Lung microvascular endothelial cell (primary cell): ENCODE data around the gene SLC30A7. TPM values are rescaled to one million over a fixed set of nuclear protein-coding genes. Genes with fewer than 3 reads are reported as not detected.

Experiments
- DNase-seq, 2 donors: peaks; one replicate each; pipeline versions ENCODE4 v3.0.0 to v3.0.0-alpha.2; 2010; ENCODE audit warnings: low read depth in 2 of 2
- total RNA-seq: library from RNA; depleted of rRNA; stranded (reverse); fragments of >200 nt; gene quantifications from 2 replicates; pipeline ENCODE4 v1.2.1, GENCODE V29; 2014

The SLC30A7 gene
- total RNA-seq, 1 donor from 2014 or later = 27.4 TPM

GRCh38 chr1:100972185-100972584 lies 76.3 kb downstream of the SLC30A7 start:
- DNase-seq = no peak

DNA sequence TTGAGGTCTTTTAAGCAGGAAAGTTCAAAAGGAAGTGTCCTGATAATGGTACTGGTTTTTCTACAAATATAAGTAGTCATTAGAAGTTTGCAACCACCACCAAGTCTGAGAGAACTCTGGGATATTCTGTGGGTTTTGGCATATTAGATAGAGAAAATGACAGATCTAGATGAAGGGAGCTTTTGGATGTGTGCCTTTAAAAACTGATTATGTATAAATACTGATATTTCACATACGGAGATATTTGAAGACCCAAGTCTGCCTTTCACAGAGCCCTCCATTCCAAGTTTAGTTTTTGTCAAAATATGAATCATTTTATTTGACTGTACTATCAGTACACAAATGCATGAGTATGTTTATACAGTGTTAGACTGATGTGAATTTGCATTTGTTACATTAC lies 81.0 kb downstream of the SLC30A7 start:
- DNase-seq = no peak

- no peak for DNase-seq
Measured at GRCh38 chr1:100979631-100980030, 83.7 kb downstream of the SLC30A7 start.

GRCh38 chr1:100982793-100983192 lies 86.9 kb downstream of the SLC30A7 start:
- no peak for DNase-seq

DNA sequence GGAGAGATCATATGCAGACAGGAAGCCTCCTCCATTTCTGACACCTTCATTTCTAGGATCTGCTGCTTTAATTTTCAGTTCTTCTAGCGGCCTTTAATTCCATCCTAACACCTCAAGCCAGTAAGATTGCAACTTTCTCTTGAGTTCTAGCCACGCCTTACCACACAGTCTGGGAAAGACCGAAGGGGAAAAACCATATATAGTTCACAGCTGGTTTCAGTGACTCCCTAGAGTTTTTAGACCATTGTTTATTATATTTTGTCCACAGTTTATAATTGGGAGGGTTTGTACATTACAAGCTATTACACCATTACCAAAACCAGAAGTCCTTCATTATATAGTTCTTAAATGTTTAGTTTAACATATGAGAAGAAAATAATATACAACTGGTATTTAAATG lies 92.2 kb downstream of the SLC30A7 start:
- no peak for DNase-seq

- peak; percentile 89 to 92 for DNase-seq
Measured at GRCh38 chr1:100989306-100990077, 93.6 kb downstream of the SLC30A7 start.

GRCh38 chr1:100995198-100995988 lies 99.5 kb downstream of the SLC30A7 start:
- peak; percentile 87 to 90 for DNase-seq

GRCh38 chr1:100998426-100998825 lies 102.5 kb downstream of the SLC30A7 start:
- DNase-seq = no peak

GRCh38 chr1:101000131-101000873 lies 104.4 kb downstream of the SLC30A7 start:
- no peak for DNase-seq

- DNase-seq = peak; percentile 38 to 70
Measured at GRCh38 chr1:101002551-101002950, 106.7 kb downstream of the SLC30A7 start.

DNA sequence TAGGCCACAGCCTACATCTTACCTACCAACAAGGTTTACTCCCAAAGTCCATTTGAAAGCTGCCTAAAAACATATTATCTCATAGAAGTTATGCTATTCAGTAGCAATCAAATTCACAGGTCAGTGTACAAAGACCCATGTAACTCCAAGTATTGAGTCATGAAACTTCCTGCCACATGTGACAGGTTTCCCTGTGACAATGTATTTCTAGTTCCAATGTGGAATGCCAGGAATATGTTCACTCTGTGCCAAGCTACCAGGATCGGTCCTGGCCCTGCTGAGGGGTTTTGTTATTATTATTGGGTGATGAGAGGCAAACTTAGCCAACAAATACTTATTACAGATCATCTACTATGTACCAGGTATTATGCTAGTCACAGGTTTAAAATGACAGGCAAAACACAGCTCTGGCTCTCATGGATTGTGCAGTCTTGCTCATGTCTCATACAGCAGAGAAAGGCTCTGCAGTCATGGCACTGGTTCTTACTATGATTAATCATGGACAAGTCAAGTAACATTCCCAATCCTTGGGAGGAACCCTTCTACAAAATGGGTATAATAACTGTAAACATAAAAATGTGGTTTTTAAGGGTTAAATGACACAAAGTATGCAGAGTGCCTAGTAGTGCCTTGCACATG lies 107.2 kb downstream of the SLC30A7 start:
- peak; percentile 48 to 95 for DNase-seq

GRCh38 chr1:101004061-101004460 lies 108.2 kb downstream of the SLC30A7 start:
- no peak for DNase-seq

- no peak for DNase-seq
Measured at GRCh38 chr1:101004670-101005069, 108.8 kb downstream of the SLC30A7 start.

DNA sequence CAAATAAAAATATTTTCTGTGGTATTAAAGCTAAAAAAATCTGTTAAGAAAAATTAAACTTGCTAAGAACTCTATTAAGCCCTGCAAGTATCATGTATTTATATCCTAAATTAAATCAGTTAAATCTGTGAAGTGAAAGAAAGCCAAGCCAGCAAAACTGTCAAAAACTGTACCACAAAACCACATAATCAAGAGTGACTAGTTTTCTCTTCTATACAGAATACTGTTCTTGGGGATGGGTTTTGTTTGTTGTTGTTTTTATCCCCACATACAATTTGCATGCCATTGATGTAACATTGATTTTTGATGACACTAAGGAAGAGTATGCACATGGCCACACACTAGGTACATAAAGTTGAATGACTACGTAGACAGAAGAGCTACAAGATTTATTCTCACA lies 109.3 kb downstream of the SLC30A7 start:
- no peak for DNase-seq

- peak in 1 of 2 donors; percentile 13 for DNase-seq
Measured at GRCh38 chr1:101005871-101006270, 110.0 kb downstream of the SLC30A7 start.

- peak; percentile 60 to 75 for DNase-seq
Measured at GRCh38 chr1:101006553-101006952, 110.7 kb downstream of the SLC30A7 start.

GRCh38 chr1:101008229-101008834 lies 112.4 kb downstream of the SLC30A7 start:
- no peak for DNase-seq

DNA sequence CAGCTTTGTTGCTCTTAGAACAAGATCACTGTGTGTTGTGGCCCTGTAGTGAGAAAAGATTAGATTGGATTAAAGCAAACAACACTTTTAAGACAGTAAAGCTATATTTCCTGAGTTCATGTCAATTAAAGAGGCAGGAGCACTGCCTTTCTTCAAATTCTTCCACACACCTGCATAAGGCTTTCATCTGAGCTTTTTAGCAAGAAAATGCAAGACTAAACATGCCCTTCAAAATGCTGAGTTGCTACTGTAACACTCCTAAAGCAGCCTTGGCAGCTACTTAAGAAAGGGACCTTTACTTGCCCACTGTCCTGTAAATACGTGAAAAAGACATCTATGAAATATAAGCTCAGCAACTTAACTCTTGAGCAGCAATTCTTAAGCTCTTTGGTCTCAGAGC lies 117.9 kb downstream of the SLC30A7 start:
- DNase-seq = no peak

GRCh38 chr1:101017448-101017847 lies 121.6 kb downstream of the SLC30A7 start:
- no peak for DNase-seq

GRCh38 chr1:101022294-101022693 lies 126.4 kb downstream of the SLC30A7 start:
- no peak for DNase-seq

DNA sequence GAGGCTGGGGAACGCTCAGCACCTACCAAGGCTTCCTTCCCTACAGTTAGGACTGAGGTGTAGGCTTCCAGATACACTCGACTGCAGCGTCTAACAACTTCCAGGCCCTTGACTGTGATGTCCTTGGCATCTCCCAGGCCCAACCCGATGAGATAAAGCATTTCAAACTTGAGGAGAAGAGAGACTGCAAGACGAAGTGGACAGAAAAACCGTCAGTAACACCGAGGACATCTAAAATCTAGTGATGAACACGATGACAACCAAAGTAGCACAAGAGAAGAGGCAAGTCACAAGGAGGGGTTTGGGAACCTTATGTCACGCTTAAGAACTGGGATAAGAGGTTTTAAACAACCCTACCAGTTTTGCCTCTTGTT lies 129.4 kb downstream of the SLC30A7 start:
- DNase-seq = peak in 1 of 2 donors; percentile 43
